Measurements from ENCODE around the gene SPAG17.

SPAG17 gene

DNA sequence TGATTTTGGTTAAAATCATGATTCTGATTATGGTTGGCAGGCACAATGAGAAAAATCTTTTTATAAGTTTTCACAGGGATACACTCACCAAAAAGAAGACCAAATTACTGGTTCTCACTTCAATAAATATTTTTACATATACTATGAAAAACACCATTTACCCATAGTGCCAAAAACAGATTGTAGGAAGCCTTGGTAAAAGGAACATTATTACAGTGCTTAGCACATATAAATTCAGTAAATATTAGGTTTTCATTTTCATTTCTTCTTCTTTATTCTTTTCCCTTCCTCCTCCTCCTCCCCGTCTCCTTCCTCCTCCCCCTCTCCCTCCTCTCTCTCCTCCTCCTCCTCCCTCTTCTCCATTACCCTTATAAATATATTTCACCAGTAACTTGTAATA is 15.8 kb upstream of the SPAG17 start:
- Mint-ChIP-seq H3K27me3 (ENCODE audit: low read depth) (no peaks in the 10 kb centered on the region), H3K9me3 (no peaks in the 10 kb centered on the region), H3K36me3 (ENCODE audit: low read depth) (no peaks in the 10 kb centered on the region), H3K27ac (no peak overlapping the region), H3K4me3 (no peak overlapping the region), H3K4me1 (ENCODE audit: low read depth) (no peaks in the 10 kb centered on the region)
- no peak for DNase-seq (ENCODE audit: low spot score)

GRCh38 chr1:118190561-118190960 is 5.5 kb upstream of the SPAG17 start:
- Mint-ChIP-seq H3K27me3 (ENCODE audit: low read depth) (no peaks in the 10 kb centered on the region), H3K9me3 (peaks cover 9% of the 10 kb centered on the region), H3K27ac (no peak overlapping the region), H3K36me3 (ENCODE audit: low read depth) (no peaks in the 10 kb centered on the region), H3K4me1 (ENCODE audit: low read depth) (no peaks in the 10 kb centered on the region), H3K4me3 (no peak overlapping the region)
- no peak for DNase-seq (ENCODE audit: low spot score)

DNA sequence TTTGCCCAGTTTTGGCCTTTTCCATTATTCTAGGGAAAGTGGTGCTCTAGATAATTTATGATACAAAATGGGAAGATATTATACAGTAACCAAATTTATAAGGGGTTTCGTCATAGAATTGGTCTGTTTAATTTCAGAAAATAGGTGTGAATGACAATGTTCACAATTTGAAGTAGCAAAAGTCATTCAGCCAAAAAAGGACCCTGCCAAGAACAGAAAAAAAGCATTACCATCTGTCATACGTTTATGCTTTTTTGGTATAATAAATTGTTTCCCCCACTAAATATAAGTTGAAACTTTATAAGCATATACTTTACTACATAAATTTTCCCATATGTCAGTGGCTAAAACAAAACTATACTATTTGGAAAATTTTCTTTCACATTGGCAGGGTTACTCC is 4.5 kb upstream of the SPAG17 start:
- Mint-ChIP-seq H3K9me3 (peaks cover 9% of the 10 kb centered on the region), H3K36me3 (ENCODE audit: low read depth) (no peaks in the 10 kb centered on the region), H3K4me1 (ENCODE audit: low read depth) (peaks cover 3% of the 10 kb centered on the region), H3K27me3 (ENCODE audit: low read depth) (no peaks in the 10 kb centered on the region), H3K27ac (no peak overlapping the region), H3K4me3 (no peak overlapping the region)
- DNase-seq (ENCODE audit: low spot score): no peak

- Mint-ChIP-seq H3K36me3 (ENCODE audit: low read depth) (no peaks in the 10 kb centered on the region), H3K4me1 (ENCODE audit: low read depth) (peaks cover 3% of the 10 kb centered on the region), H3K9me3 (peaks cover 9% of the 10 kb centered on the region), H3K27ac (no peak overlapping the region), H3K27me3 (ENCODE audit: low read depth) (no peaks in the 10 kb centered on the region), H3K4me3 (no peak overlapping the region)
- no peak for DNase-seq (ENCODE audit: low spot score)
These were observed 3.4 kb upstream of the SPAG17 start for GRCh38 chr1:118188411-118188810.

GRCh38 chr1:118186026-118186425 is 998 bp upstream of the SPAG17 start:
- Mint-ChIP-seq H3K27me3 (ENCODE audit: low read depth) (no peaks in the 10 kb centered on the region), H3K4me1 (ENCODE audit: low read depth) (peaks cover 3% of the 10 kb centered on the region), H3K27ac (no peak overlapping the region), H3K4me3 (no peak overlapping the region), H3K36me3 (ENCODE audit: low read depth) (no peaks in the 10 kb centered on the region), H3K9me3 (no peaks in the 10 kb centered on the region)
- no peak for DNase-seq (ENCODE audit: low spot score)

DNA sequence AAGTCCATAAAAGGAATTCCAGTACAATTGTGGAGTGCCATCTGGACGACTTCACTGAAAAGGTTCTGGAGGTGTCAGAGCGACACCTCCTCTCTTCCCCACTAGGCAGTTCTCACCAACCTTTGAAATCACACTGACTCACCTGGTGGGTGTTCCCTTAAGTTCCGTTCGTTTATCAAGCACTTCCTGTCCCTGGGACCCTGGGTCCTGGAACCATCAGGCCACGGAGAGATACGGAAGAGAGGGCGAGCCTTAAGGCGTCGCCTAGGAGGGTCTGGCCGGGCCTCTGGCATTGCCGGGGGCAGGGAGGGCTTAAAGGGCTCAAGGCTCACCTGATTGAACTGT is 317 bp downstream of the SPAG17 start:
- Mint-ChIP-seq H3K27ac (no peak overlapping the region), H3K9me3 (no peaks in the 10 kb centered on the region), H3K27me3 (ENCODE audit: low read depth) (no peaks in the 10 kb centered on the region)

DNA sequence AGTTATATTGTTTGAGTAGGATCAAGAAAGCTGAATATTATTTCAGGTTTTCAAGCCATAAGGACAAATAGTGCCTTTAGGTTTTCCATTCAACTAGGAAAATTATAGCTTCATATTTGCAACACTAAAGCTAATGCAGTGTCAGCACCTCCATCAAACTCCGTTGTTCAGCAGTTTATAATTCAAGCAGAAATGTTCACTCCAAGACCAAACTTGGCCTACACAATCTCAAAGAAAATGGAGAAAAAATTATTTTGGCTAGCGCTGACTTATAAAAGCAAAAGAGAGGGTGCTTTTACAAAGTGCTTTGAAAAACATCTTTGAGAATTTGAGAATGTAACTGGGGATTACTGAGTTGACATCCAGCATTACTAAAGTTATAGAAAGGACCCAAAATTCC is 1.4 kb downstream of the SPAG17 start:
- Mint-ChIP-seq H3K4me1 (ENCODE audit: low read depth) (peaks cover 3% of the 10 kb centered on the region), H3K4me3 (no peak overlapping the region), H3K27ac (no peak overlapping the region), H3K36me3 (ENCODE audit: low read depth) (no peaks in the 10 kb centered on the region), H3K9me3 (no peaks in the 10 kb centered on the region), H3K27me3 (ENCODE audit: low read depth) (no peaks in the 10 kb centered on the region)
- no peak for DNase-seq (ENCODE audit: low spot score)

More for the DNA sequence above, 317 bp downstream of the SPAG17 start:
- Mint-ChIP-seq H3K4me1 (ENCODE audit: low read depth) (peaks cover 3% of the 10 kb centered on the region), H3K4me3 (no peak overlapping the region), H3K36me3 (ENCODE audit: low read depth) (no peaks in the 10 kb centered on the region)
- DNase-seq (ENCODE audit: low spot score): no peak

GRCh38 chr1:118177998-118178397 is 7.0 kb downstream of the SPAG17 start:
- Mint-ChIP-seq H3K4me1 (ENCODE audit: low read depth) (no peaks in the 10 kb centered on the region), H3K36me3 (ENCODE audit: low read depth) (no peaks in the 10 kb centered on the region), H3K27ac (no peak overlapping the region), H3K4me3 (no peak overlapping the region), H3K9me3 (peaks cover 5% of the 10 kb centered on the region), H3K27me3 (ENCODE audit: low read depth) (no peaks in the 10 kb centered on the region)
- no peak for DNase-seq (ENCODE audit: low spot score)

- no peak for DNase-seq (ENCODE audit: low spot score)
- H3K4me1 Mint-ChIP-seq (ENCODE audit: low read depth): no peaks in the 10 kb centered on the region
- H3K27me3 Mint-ChIP-seq (ENCODE audit: low read depth): no peaks in the 10 kb centered on the region
- H3K27ac Mint-ChIP-seq: no peak overlapping the region
- no peak overlapping the region for H3K4me3 Mint-ChIP-seq
- peaks cover under 1% of the 10 kb centered on the region for H3K9me3 Mint-ChIP-seq
- H3K36me3 Mint-ChIP-seq (ENCODE audit: low read depth): no peaks in the 10 kb centered on the region
These were observed 16.0 kb downstream of the SPAG17 start for GRCh38 chr1:118169016-118169415.

DNA sequence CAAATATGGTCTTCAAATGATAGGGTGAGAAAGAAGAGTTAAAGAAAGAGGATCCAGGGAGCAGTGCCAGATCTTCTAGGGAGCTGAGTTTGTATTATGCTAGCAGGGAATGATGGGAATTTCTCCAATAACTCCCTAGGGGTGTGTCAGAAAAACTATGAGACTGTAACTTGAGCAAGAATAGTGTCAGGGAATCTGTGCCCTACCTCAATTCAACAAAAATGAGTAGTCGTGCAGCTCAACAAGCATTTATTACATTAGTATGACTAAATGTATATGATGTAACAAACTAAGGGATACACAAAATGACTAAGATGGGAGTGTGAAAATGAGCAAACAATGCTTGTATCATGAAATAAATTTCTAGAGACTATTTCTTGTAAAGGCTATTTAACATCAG is 24.2 kb downstream of the SPAG17 start:
- H3K4me1 Mint-ChIP-seq (ENCODE audit: low read depth): no peaks in the 10 kb centered on the region
- DNase-seq (ENCODE audit: low spot score): no peak
- H3K9me3 Mint-ChIP-seq: no peaks in the 10 kb centered on the region
- no peaks in the 10 kb centered on the region for H3K36me3 Mint-ChIP-seq (ENCODE audit: low read depth)
- no peak overlapping the region for H3K4me3 Mint-ChIP-seq
- H3K27me3 Mint-ChIP-seq (ENCODE audit: low read depth): no peaks in the 10 kb centered on the region
- H3K27ac Mint-ChIP-seq: no peak overlapping the region

GRCh38 chr1:118159569-118159968 is 25.5 kb downstream of the SPAG17 start:
- no peaks in the 10 kb centered on the region for H3K4me1 Mint-ChIP-seq (ENCODE audit: low read depth)
- H3K36me3 Mint-ChIP-seq (ENCODE audit: low read depth): no peaks in the 10 kb centered on the region
- no peaks in the 10 kb centered on the region for H3K27me3 Mint-ChIP-seq (ENCODE audit: low read depth)
- no peak for DNase-seq (ENCODE audit: low spot score)
- H3K4me3 Mint-ChIP-seq: no peak overlapping the region
- no peak overlapping the region for H3K27ac Mint-ChIP-seq
- H3K9me3 Mint-ChIP-seq: no peaks in the 10 kb centered on the region

- Mint-ChIP-seq H3K27ac (no peak overlapping the region), H3K4me3 (no peak overlapping the region), H3K27me3 (ENCODE audit: low read depth) (no peaks in the 10 kb centered on the region), H3K36me3 (ENCODE audit: low read depth) (no peaks in the 10 kb centered on the region), H3K4me1 (ENCODE audit: low read depth) (no peaks in the 10 kb centered on the region), H3K9me3 (no peaks in the 10 kb centered on the region)
- DNase-seq (ENCODE audit: low spot score): no peak
These were observed 26.1 kb downstream of the SPAG17 start for GRCh38 chr1:118158924-118159323.

DNA sequence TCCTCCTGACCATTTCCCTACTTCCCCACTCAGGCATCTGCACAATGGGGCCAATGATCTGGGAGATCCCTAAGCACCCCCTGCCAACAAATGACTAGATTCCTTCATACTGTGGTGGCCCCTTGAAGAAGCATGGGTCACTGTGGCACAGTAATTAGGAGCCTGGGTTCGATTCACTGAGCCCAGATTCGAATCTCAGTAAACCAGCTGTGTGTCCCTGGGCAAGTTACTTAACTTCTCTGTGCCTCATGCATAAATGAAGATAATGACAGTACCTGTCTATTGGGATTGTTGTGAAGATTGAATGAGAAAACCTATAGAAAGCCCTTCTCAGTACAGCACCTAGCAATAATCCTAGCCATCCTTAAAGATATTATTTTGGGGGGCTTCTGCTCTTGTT is 27.5 kb downstream of the SPAG17 start:
- Mint-ChIP-seq H3K9me3 (no peaks in the 10 kb centered on the region), H3K4me3 (no peak overlapping the region), H3K27me3 (ENCODE audit: low read depth) (no peaks in the 10 kb centered on the region), H3K36me3 (ENCODE audit: low read depth) (no peaks in the 10 kb centered on the region), H3K27ac (no peak overlapping the region), H3K4me1 (ENCODE audit: low read depth) (no peaks in the 10 kb centered on the region)
- no peak for DNase-seq (ENCODE audit: low spot score)

DNA sequence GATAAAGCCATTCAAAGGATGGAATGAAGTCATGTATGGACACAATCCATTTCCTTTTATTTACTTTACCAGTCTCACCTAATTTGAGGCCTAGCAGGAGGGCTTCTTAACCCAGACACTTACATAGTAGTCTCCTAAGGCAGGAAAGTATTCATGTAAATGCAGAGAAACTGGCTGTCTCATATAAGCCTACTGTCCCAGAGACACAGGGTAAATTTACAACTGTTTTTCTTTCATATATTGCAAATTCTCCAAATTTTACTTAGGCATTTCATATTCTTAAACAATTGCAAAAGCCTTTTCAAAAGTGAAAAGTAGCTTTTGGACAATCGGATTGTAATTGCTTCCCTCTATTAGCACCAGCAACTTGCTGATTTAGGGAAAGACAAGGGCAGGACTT is 29.9 kb downstream of the SPAG17 start:
- Mint-ChIP-seq H3K27ac (no peak overlapping the region), H3K36me3 (ENCODE audit: low read depth) (no peaks in the 10 kb centered on the region), H3K4me3 (no peak overlapping the region), H3K4me1 (ENCODE audit: low read depth) (no peaks in the 10 kb centered on the region), H3K9me3 (no peaks in the 10 kb centered on the region), H3K27me3 (ENCODE audit: low read depth) (no peaks in the 10 kb centered on the region)
- no peak for DNase-seq (ENCODE audit: low spot score)

DNA sequence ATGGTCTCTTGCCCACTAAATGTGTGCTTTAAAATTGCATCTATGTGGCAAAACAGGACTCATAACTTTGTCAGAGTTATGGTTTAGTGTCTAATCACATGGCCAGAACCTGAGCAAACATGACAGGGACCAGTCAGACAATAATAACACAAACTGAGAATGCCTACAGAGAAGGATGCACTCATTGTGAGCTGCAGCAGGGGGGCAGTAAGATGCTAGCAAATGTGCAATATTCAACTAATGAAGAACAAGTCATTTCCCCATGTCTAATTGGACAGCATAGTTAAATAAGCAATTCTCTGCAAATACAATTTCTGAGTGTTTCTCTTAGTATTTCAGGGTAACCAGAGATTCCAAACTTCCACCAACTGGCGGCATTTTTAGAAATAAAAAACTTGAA is 30.8 kb downstream of the SPAG17 start:
- Mint-ChIP-seq H3K4me1 (ENCODE audit: low read depth) (no peaks in the 10 kb centered on the region), H3K27ac (no peak overlapping the region), H3K36me3 (ENCODE audit: low read depth) (no peaks in the 10 kb centered on the region), H3K9me3 (no peaks in the 10 kb centered on the region), H3K27me3 (ENCODE audit: low read depth) (no peaks in the 10 kb centered on the region), H3K4me3 (no peak overlapping the region)
- DNase-seq (ENCODE audit: low spot score): no peak

Measured in T-helper 2 cell treated with Interferon-gamma antibody and Interleukin-4, amounts not matched to agents 5 μg/mL and 100 μg/mL, for 36 hours (primary cell).